Chondrocyte (in vitro differentiated cells): ENCODE measurements around the gene SLCO4A1. TPM values are rescaled to one million over a fixed set of nuclear protein-coding genes. Genes with fewer than 3 reads are reported as not detected.

ENCODE experiments used
- DNase-seq: peaks from one replicate; pipeline ENCODE4 v3.0.0; 2021; ENCODE audit warnings: mixed read lengths, low spot score
- H3K27ac Mint-ChIP-seq: one replicate; pipeline ENCODE4 v1.8.0; 2021; ENCODE audit warnings: mild to moderate bottlenecking, moderate library complexity, mixed read lengths; ENCODE audit not compliant: unreplicated experiment
- H3K27me3 Mint-ChIP-seq: 2 replicates; pipeline ENCODE4 v1.8.0; 2021; ENCODE audit warnings: low read depth, mixed read lengths
- H3K36me3 Mint-ChIP-seq: 2 replicates; pipeline ENCODE4 v1.8.0; 2021; ENCODE audit warnings: low read depth, mixed read lengths
- H3K4me1 Mint-ChIP-seq: 2 replicates; pipeline ENCODE4 v1.8.0; 2021; ENCODE audit warnings: low read depth, mild to moderate bottlenecking, mixed read lengths
- H3K4me3 Mint-ChIP-seq: one replicate; pipeline ENCODE4 v1.8.0; 2021; ENCODE audit warnings: mild to moderate bottlenecking, moderate library complexity, mixed read lengths; ENCODE audit not compliant: unreplicated experiment
- H3K9me3 Mint-ChIP-seq: 2 replicates; pipeline ENCODE4 v1.8.0; 2021; ENCODE audit warnings: low read depth, mixed read lengths
- total RNA-seq: library from RNA; stranded (reverse); gene quantifications from 3 replicates; pipeline ENCODE4 v1.2.1, GENCODE V29; 2021
- TF ChIP-seq, protein P1 (sequence below): fragments of 200-600 bp; sonication (generic); IDR thresholded peaks from 2 replicates; pipeline ENCODE4 v1.5.0; 2021; ENCODE audit warnings: antibody characterized with exemption, mild to moderate bottlenecking, moderate library complexity

Gene SLCO4A1
- total RNA-seq, 1 donor from 2014 or later, result not detected

DNA sequence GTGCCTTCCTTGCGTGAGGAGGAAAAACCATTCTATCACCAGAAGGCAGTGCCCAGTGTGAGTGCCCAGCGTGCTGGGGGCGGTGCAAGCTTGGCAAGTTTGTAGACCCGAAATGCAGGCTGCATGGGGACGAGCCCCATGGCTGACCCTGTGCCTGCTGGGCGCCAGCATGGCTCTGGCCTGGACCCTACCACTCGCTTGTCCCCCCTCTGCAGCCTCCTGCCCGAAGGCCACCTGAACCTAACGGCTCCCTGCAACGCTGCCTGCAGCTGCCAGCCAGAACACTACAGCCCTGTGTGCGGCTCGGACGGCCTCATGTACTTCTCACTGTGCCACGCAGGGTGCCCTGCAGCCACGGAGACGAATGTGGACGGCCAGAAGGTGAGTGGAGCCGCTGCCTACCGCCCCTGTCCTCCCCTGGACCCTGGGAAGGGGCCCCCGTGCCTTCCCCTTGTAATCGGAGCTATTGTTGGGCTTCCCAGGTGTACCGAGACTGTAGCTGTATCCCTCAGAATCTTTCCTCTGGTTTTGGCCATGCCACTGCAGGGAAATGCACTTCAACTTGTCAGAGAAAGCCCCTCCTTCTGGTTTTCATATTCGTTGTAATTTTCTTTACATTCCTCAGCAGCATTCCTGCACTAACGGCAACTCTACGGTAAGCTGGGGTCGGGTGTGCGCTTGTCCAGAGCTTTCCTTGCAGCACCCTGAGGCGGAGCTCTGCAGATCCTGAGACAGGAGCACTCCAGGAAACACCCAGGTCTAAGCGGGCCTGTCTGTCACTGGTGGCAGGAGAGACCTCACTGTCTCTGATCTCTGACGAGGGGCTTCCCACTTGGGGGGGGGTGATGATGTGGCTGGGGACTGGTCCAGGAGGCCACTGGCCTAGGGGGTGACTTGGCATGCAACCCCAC is 25.5 kb downstream of the SLCO4A1 start:
- no peak overlapping the region for H3K27ac Mint-ChIP-seq
- H3K4me1 Mint-ChIP-seq, result peaks cover 11% of the 10 kb centered on the region
- H3K27me3 Mint-ChIP-seq, result peaks cover 35% of the 10 kb centered on the region
- DNase-seq, result no peak
- TF ChIP-seq, protein P1, sequence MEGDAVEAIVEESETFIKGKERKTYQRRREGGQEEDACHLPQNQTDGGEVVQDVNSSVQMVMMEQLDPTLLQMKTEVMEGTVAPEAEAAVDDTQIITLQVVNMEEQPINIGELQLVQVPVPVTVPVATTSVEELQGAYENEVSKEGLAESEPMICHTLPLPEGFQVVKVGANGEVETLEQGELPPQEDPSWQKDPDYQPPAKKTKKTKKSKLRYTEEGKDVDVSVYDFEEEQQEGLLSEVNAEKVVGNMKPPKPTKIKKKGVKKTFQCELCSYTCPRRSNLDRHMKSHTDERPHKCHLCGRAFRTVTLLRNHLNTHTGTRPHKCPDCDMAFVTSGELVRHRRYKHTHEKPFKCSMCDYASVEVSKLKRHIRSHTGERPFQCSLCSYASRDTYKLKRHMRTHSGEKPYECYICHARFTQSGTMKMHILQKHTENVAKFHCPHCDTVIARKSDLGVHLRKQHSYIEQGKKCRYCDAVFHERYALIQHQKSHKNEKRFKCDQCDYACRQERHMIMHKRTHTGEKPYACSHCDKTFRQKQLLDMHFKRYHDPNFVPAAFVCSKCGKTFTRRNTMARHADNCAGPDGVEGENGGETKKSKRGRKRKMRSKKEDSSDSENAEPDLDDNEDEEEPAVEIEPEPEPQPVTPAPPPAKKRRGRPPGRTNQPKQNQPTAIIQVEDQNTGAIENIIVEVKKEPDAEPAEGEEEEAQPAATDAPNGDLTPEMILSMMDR, result no peak
- no peaks in the 10 kb centered on the region for H3K36me3 Mint-ChIP-seq
- H3K9me3 Mint-ChIP-seq, result no peaks in the 10 kb centered on the region
- H3K4me3 Mint-ChIP-seq, result no peak overlapping the region

DNA sequence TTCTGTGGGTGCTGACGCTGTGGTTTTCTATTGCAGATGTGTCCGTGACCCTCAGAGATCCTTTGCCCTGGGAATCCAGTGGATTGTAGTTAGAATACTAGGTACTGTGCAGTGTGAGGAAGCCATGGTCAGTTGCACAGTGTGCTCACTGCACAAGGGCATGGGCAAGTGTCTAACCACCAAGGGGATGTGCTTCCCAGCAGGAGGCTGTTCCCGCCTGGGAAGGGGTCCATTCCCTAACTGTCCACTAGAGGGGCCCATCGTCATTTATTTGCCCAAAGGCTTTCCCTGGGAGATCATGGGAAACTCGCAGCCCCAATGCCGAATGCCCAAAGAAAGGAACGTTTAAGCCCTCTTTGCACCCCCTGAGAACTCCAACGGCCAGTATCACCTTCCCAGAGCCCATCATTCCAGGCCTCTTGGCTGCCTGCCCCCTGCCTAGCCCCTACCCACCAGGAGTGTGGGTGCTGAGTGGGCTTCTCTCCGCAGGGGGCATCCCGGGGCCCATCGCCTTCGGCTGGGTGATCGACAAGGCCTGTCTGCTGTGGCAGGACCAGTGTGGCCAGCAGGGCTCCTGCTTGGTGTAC is 26.2 kb downstream of the SLCO4A1 start:
- DNase-seq, result no peak
- Mint-ChIP-seq H3K27ac (no peak overlapping the region), H3K4me1 (peaks cover 11% of the 10 kb centered on the region), H3K36me3 (no peaks in the 10 kb centered on the region), H3K9me3 (no peaks in the 10 kb centered on the region), H3K4me3 (no peak overlapping the region), H3K27me3 (peaks cover 30% of the 10 kb centered on the region)
- TF ChIP-seq, protein P1, result peak; percentile 87

DNA sequence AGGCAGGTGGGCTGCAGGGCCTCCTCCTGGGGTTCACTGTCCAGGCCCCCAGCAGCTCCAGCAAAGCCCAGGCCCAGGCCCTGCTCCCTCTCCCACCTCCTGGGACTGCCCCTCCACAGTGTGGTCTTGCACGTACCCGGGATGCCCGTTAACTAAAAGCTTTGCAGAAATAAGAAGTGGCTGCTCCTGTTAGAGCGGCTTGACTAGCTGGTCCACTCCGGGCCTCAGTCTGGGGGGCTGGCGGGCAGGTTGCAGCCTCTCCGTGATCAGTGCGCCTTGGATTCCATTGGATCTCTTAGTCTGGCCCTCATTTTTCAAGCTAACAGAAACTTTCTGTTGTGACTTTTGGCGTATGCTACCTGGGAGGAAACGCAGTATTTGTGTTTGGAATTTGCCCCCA is 26.9 kb downstream of the SLCO4A1 start:
- no peak for DNase-seq
- Mint-ChIP-seq H3K27me3 (peaks cover 29% of the 10 kb centered on the region), H3K9me3 (no peaks in the 10 kb centered on the region), H3K36me3 (no peaks in the 10 kb centered on the region), H3K27ac (no peak overlapping the region), H3K4me1 (peaks cover 11% of the 10 kb centered on the region), H3K4me3 (no peak overlapping the region)
- TF ChIP-seq, protein P1, result no peak

DNA sequence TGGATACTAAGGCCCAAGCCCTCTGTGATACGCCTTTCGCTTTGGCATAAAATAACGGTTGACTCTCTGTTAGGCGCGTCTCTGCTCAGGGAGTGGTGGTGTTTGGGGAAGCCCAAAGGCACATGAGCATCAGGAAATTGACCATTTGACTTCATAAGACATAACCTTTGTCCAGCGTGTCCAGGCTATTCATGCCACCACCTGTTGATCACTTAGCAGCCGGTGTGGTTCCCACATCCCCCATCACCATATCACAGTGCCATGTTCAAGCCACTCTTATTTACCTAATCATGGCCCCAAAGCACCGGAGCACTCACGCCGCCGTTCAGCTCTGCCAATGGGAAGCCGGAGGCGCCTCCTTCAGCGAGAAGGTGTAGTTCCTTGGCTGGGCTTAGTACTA is 27.9 kb downstream of the SLCO4A1 start:
- Mint-ChIP-seq H3K4me1 (peaks cover 11% of the 10 kb centered on the region), H3K36me3 (no peaks in the 10 kb centered on the region), H3K27ac (no peak overlapping the region), H3K9me3 (no peaks in the 10 kb centered on the region), H3K4me3 (no peak overlapping the region), H3K27me3 (peaks cover 28% of the 10 kb centered on the region)
- DNase-seq, result no peak
- TF ChIP-seq, protein P1, result no peak

DNA sequence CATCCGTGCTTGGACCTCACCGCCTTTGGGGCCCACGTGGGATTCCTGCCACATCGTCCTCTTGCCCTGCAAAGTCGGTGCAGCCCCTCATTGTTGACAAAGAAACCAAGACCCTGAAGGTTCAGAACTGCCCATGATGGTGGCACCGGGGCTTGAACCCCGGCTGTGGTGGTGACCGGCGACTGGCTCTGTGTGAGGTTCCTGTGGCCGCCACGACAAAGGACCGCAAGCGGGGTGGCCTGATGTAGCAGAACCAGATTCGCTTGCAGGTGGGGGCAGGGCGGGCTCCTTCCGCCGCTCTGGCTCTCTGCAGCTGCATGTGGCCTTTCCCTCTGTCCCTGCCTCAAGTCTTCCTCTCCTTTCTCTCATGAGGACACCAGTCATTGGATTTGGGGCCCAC is 28.7 kb downstream of the SLCO4A1 start:
- TF ChIP-seq, protein P1, result no peak
- Mint-ChIP-seq H3K4me3 (no peak overlapping the region), H3K27me3 (peaks cover 28% of the 10 kb centered on the region), H3K9me3 (no peaks in the 10 kb centered on the region), H3K4me1 (peaks cover 11% of the 10 kb centered on the region), H3K36me3 (no peaks in the 10 kb centered on the region), H3K27ac (no peak overlapping the region)
- no peak for DNase-seq
